Measurements from ENCODE around the gene FGF19.

DNA sequence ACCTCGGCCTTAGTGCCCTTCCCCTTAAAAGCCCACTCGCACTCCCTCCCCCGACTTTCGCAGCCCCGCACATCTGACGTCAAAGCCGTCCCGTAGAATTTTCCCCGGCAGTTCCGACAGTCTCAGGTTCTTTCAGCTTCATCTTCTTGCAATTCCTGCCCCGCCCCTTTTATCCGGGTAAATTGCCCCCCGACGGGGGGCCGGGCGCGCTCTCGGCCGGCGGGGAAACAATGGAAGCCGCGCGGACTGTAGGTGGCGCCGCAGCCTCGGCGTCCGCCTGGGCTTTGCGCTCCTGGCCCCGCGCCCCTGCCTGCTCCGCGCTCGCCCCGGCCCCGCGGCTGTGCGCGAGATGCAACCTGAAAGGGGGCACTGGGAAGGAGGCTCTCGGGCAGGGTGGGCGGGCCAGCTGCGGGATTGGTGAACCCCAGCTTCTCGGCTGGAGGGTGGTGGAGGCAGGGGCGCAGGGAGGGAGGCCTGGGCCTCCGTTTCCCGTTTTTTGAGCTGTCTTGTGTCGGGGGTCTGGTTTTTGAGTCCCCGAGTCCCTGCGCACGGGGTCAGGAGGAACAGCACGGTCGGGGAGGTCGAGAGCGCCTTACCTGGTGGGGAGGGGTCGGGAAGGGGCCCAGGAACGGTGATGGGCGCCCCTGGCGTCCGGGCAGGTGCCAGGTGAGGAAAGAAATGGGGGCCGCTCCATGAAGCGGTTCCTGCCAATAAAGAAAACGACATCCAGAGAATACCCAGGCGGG, 859 bp upstream of the FGF19 start:
- TF ChIP-seq, protein P1, sequence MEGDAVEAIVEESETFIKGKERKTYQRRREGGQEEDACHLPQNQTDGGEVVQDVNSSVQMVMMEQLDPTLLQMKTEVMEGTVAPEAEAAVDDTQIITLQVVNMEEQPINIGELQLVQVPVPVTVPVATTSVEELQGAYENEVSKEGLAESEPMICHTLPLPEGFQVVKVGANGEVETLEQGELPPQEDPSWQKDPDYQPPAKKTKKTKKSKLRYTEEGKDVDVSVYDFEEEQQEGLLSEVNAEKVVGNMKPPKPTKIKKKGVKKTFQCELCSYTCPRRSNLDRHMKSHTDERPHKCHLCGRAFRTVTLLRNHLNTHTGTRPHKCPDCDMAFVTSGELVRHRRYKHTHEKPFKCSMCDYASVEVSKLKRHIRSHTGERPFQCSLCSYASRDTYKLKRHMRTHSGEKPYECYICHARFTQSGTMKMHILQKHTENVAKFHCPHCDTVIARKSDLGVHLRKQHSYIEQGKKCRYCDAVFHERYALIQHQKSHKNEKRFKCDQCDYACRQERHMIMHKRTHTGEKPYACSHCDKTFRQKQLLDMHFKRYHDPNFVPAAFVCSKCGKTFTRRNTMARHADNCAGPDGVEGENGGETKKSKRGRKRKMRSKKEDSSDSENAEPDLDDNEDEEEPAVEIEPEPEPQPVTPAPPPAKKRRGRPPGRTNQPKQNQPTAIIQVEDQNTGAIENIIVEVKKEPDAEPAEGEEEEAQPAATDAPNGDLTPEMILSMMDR (IDR thresholded peaks at IDR 0.05; ENCODE audit: low read length) = no peak
- TF ChIP-seq EZH2 (IDR thresholded peaks at IDR 0.05; ENCODE audit: borderline replicate concordance, low read length) = no peak
